Measurements from ENCODE around the gene L2HGDH.
"Not testable (repeated sequence)": the region's sequence is repeated elsewhere in the genome, so short reads cannot be mapped to it uniquely, and the experiment has no call there.

Gene L2HGDH

DNA sequence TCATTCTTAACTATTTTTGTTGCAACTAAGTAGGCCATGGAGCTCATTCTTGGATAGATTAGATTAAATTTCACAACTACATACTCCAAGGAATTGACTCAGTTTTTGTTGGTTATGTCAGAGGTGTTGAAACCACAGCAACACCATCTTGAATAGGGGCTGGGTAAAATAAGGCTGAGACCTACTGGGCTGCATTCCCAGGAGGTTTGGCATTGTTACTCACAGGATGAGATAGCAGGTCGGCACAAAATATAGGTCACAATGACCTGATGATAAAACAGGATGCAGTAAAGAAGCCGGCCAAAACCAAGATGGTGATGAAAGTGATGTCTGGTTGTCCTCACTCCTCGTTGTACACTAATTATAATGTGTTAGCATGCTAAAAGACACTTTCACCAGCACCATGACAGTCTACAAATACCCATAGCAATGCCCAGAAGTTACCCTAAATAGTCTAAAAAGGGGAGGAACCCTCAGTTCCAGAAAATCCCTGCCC lies 21.0 kb upstream of the L2HGDH start:
- Mint-ChIP-seq H3K27ac (no peak overlapping the region), H3K27me3 (no peaks in the 10 kb centered on the region)
- peak; percentile 17 for ATAC-seq (replicated peaks)

DNA sequence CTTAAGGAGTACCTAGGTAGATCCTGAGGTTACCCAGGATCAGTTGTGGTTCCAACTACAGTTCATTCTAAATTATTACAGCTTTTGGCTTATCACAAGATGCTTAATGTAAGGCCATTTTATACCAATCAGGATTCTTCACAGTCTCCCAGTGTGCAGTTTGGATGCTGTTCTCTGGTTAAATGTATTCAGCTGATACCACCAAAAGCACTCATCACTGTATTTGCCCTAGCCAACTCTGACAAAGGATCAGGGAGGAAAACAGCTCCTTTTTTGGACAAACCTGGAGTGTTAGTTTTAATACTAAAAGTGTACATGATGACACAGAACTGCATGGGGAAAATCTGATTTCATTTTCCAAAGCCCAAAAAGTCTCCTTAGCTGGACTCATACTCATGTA lies 19.6 kb upstream of the L2HGDH start:
- no peak for DNase-seq
- ATAC-seq (replicated peaks) = no peak
- peaks cover 18% of the 10 kb centered on the region for H3K36me3 Mint-ChIP-seq (ENCODE audit: insufficient read depth)
- no peak overlapping the region for H3K4me3 Mint-ChIP-seq
- H3K4me1 Mint-ChIP-seq (ENCODE audit: low read depth in 2 of 2) = peaks cover 7 to 9% of the 10 kb centered on the region in 2 donors
- H3K9me3 Mint-ChIP-seq = no peaks in the 10 kb centered on the region
- peak overlapping the region in 1 of 2 donors; percentile 45 for H3K27ac Mint-ChIP-seq
- no peaks in the 10 kb centered on the region for H3K27me3 Mint-ChIP-seq

More for the DNA sequence above, 21.0 kb upstream of the L2HGDH start:
- H3K36me3 Mint-ChIP-seq (ENCODE audit: insufficient read depth) = peaks cover 15% of the 10 kb centered on the region
- H3K9me3 Mint-ChIP-seq = no peaks in the 10 kb centered on the region
- no peak for DNase-seq
- no peak overlapping the region for H3K4me3 Mint-ChIP-seq
- peaks cover 7 to 9% of the 10 kb centered on the region in 2 donors for H3K4me1 Mint-ChIP-seq (ENCODE audit: low read depth in 2 of 2)

DNA sequence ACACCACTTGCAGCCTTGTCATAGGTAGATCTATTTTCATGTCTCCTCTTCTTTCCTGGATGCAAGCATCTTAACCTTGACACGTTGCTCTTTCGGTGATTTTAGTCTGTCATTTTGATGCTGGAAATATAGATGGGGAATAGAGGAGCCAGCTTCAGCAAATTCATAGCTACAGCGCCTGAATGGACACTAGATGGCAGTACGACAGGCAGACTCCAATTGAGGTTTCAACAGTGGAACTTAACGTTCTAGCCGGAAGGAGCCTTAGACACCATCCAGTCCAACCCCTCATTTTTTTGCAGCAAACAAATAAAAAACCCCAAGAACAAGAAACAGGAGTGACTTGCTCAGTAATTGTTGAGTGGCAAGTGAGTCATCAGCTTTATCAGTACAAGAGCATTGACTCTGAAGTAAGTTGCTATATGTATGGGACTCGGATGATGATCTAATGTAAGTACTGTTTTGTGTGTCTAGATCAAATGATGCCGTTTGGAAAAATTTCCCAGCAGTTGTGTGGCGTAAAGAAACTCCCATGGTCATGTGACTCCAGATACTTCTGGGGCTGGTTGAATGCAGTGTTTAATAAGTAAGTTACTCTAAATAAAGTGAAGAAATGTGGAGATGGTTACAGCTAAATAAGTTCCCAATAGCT lies 9.1 kb upstream of the L2HGDH start:
- peaks cover 24% of the 10 kb centered on the region for H3K36me3 Mint-ChIP-seq (ENCODE audit: insufficient read depth)
- DNase-seq (peak; percentile 63 to 69 (median 63)), ATAC-seq (replicated peaks) (peak; percentile 98)

DNA sequence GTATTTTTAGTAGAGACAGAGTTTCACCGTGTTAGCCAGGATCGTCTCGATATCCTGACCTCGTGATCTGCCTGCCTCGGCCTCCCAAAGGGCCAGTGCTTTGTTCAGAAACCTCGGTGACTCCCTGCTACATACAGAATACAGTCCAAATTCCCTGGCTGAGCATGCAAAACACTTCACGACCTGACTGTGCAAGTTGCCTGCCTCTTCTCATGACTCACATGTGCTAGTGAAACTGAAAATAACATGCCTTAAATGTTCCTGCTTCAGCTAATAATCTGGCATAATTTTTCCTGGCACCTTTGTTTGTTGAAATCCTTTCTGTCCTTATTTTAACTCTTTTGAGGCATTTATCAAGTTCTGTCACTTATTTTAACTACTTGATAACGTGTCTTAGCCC lies 8.3 kb upstream of the L2HGDH start:
- peaks cover 6 to 13% of the 10 kb centered on the region in 2 donors for H3K4me1 Mint-ChIP-seq (ENCODE audit: low read depth in 2 of 2)
- H3K4me3 Mint-ChIP-seq = no peak overlapping the region
- ATAC-seq (replicated peaks) (no peak), DNase-seq (no peak)
- no peak overlapping the region for H3K27ac Mint-ChIP-seq
- H3K9me3 Mint-ChIP-seq = no peaks in the 10 kb centered on the region
- peaks cover 17% of the 10 kb centered on the region for H3K36me3 Mint-ChIP-seq (ENCODE audit: insufficient read depth)
- no peaks in the 10 kb centered on the region for H3K27me3 Mint-ChIP-seq

More for the DNA sequence above, 9.1 kb upstream of the L2HGDH start:
- H3K9me3 Mint-ChIP-seq = no peaks in the 10 kb centered on the region
- no peak overlapping the region for H3K4me3 Mint-ChIP-seq
- no peak overlapping the region for H3K27ac Mint-ChIP-seq
- no peaks in the 10 kb centered on the region for H3K27me3 Mint-ChIP-seq
- H3K4me1 Mint-ChIP-seq (ENCODE audit: low read depth in 2 of 2) = peaks cover 5 to 12% of the 10 kb centered on the region in 2 donors

DNA sequence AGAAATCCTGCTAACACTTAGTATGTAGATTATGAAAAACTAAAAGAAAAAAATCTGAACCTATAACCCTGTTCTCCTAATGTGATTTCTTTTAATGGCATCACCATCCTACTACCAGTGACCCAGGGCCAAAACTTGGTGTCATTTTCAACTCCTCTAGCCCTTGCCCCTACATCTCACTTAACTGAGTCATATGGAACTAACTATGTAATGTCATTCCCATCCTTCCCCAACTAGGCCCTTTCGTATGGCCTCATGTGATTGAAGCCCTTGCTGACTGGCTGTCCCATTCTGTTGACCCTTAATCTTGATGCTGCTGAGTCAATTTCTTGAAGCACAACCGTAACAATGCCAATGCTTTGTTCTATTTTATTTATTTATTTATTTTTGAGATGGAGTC lies 7.7 kb upstream of the L2HGDH start:
- Mint-ChIP-seq H3K27ac (no peak overlapping the region), H3K36me3 (ENCODE audit: insufficient read depth) (peaks cover 14% of the 10 kb centered on the region), H3K4me3 (no peak overlapping the region), H3K27me3 (no peaks in the 10 kb centered on the region), H3K4me1 (ENCODE audit: low read depth in 2 of 2) (peaks cover 6 to 13% of the 10 kb centered on the region in 2 donors), H3K9me3 (no peaks in the 10 kb centered on the region)
- ATAC-seq (replicated peaks) (no peak), DNase-seq (no peak)

DNA sequence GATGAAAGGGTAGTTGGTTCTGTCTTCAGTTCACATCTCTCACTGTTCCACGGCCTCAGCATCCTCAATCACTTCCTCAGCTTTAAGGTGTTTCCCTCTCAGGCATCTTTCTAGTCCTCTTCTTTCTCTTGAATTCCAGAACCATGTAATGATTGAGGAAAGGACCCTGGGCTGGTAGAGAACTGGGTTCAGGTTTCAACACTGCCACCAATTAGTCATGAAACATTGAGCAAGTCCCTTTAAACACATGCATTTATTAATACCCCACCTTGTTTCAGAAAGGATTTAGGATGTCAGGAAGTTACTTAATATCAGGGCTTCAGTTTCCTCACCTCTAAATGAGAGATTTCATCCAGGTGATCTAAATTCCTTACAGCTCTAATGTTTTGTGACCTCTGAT lies 7.3 kb upstream of the L2HGDH start:
- Mint-ChIP-seq H3K4me1 (ENCODE audit: low read depth in 2 of 2) (peaks cover 7 to 15% of the 10 kb centered on the region in 2 donors), H3K36me3 (ENCODE audit: insufficient read depth) (peaks cover 16% of the 10 kb centered on the region), H3K9me3 (no peaks in the 10 kb centered on the region), H3K27me3 (no peaks in the 10 kb centered on the region), H3K27ac (no peak overlapping the region), H3K4me3 (no peak overlapping the region)
- no peak for DNase-seq
- no peak for ATAC-seq (replicated peaks)

DNA sequence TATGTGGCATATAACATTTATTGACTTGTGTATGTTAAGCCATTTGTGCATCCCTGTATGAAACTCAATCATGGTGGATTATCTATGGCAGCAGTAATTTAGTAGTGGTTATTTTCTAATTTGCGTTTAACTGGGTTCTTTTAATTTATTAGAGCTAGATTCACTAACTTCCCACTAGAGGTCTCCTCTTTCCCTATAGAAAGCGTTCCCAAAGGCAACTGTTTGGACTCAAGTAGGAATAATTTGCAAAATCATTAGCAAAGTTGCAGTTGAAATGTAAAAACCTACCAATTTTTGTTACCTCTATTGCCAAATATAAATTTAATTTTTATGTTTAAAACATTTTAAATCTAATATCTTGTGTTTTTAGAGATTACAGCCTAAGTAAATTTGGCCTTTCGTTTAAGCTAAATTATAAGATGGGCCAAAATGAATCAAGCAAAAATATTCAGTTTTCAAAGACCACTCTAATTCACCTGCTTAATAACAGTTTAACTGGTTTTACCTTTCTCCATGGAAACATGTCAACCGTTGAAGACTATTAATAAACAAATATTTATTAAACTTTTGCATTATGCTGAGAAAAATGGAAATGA lies 6.1 kb upstream of the L2HGDH start:
- no peaks in the 10 kb centered on the region for H3K9me3 Mint-ChIP-seq
- H3K4me1 Mint-ChIP-seq (ENCODE audit: low read depth in 2 of 2) = peaks cover 13 to 25% of the 10 kb centered on the region in 2 donors
- no peak overlapping the region for H3K27ac Mint-ChIP-seq
- ATAC-seq (replicated peaks) = no peak
- peaks cover 11% of the 10 kb centered on the region for H3K36me3 Mint-ChIP-seq (ENCODE audit: insufficient read depth)
- no peak overlapping the region for H3K4me3 Mint-ChIP-seq
- no peaks in the 10 kb centered on the region for H3K27me3 Mint-ChIP-seq
- DNase-seq = no peak

DNA sequence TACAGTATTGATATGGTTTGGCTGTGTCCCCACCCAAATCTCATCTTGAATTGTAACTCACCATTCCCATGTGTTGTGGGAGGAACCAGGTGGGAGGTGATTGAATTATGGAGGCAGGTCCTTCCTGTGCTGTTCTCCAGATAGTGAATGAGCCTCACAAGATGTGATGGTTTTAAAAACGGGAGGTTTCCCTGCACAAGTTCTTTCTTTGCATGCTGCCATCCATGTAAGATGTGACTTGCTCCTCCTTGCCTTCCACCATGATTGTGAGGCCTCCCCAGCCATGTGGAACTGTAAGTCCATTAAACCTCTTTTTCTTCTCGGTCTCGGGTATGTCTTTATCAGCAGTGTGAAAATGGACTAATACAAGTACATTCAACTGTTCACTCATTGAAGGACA lies 2.1 kb upstream of the L2HGDH start:
- H3K27ac Mint-ChIP-seq = not testable (repeated sequence)
- Mint-ChIP-seq H3K4me3 (peak overlapping the region in 1 of 2 donors; percentile 94), H3K4me1 (ENCODE audit: low read depth in 2 of 2) (peaks cover 23 to 42% of the 10 kb centered on the region in 2 donors)

DNA sequence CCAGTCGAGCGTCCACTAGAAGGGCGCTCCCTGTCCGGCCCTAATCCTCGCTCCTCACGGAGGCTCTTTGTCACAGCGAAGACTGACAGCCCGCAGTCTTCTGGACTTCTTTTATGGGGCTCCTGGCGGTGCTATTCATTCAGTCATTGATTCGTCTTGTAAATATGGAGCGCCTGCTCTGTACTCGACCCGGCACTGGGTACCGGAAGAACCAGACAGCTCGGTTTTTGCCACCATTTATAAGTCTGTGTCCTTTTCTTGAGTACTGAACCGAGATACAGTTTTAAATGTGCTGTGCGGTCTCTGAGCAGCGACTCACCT lies 665 bp upstream of the L2HGDH start:
- peaks cover 23 to 42% of the 10 kb centered on the region in 2 donors for H3K4me1 Mint-ChIP-seq (ENCODE audit: low read depth in 2 of 2)
- DNase-seq (peak in 1 of 3 experiments; percentile 44), ATAC-seq (replicated peaks) (peak; percentile 53)
- peak overlapping the region; percentile 95 to 98 for H3K27ac Mint-ChIP-seq
- peak overlapping the region; percentile 91 to 94 for H3K4me3 Mint-ChIP-seq
- no peaks in the 10 kb centered on the region for H3K9me3 Mint-ChIP-seq
- peaks cover 18% of the 10 kb centered on the region for H3K36me3 Mint-ChIP-seq (ENCODE audit: insufficient read depth)
- no peaks in the 10 kb centered on the region for H3K27me3 Mint-ChIP-seq

More for the DNA sequence above, 2.1 kb upstream of the L2HGDH start:
- DNase-seq; H3K27me3 Mint-ChIP-seq; ATAC-seq (replicated peaks); H3K9me3 Mint-ChIP-seq: not testable (repeated sequence)
- peaks cover 18% of the 10 kb centered on the region for H3K36me3 Mint-ChIP-seq (ENCODE audit: insufficient read depth)

DNA sequence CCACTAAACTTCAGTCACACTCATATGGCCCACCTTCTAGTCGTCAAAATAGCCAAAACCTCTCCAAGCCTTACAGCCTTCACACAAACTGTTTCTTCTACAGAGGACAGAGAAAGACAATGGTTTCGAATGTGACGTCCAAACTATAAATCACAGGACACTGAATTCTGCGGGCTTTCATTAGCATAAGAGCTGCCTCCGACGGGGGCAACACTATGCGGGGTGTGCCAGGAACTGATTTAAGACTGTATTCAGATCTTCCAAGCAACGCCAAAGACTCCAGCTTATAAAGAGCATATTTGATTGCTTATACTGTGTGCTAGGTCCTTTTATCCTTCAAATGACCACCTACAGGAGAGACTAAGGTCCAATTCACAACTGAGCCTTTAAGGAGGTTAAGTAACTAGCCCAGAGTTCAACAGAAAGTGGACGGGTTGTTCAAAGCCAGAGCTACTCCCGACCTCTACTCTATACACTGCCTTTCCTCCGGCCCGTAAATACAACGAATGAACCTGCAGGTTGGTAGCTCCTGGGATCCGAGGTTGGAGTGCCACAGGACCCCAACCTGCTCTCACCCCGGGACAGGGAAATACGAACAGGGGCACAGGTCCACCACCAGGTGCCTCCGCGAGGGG lies 575 bp downstream of the L2HGDH start:
- H3K9me3 Mint-ChIP-seq = no peaks in the 10 kb centered on the region
- ATAC-seq (replicated peaks) = no peak
- DNase-seq = no peak
- peaks cover 21 to 33% of the 10 kb centered on the region in 2 donors for H3K4me1 Mint-ChIP-seq (ENCODE audit: low read depth in 2 of 2)
- peak overlapping the region; percentile 91 to 94 for H3K4me3 Mint-ChIP-seq
- no peaks in the 10 kb centered on the region for H3K27me3 Mint-ChIP-seq
- H3K36me3 Mint-ChIP-seq (ENCODE audit: insufficient read depth) = peaks cover 18% of the 10 kb centered on the region
- peak overlapping the region; percentile 95 to 98 for H3K27ac Mint-ChIP-seq

DNA sequence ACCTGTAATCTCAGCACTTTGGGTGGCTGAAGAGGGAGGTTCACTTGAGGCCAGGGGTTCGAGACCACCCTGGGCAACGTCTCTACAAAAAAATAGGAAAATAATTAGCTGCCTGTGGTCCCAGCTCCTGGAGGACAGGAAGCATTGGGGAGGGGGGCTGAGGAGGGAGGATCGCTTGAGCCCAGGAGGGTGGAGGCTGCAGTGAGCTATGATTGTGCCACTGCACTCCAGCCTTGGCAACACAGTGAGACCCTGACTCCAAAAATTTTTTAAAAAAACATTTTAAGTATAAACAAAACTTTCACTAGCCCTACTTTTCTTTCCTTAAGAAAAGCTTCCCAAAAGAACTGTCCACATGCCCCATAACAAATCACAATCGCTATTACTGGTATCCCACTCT lies 1.6 kb downstream of the L2HGDH start:
- no peak for ATAC-seq (replicated peaks)
- H3K36me3 Mint-ChIP-seq (ENCODE audit: insufficient read depth) = peaks cover 18% of the 10 kb centered on the region
- no peaks in the 10 kb centered on the region for H3K27me3 Mint-ChIP-seq
- no peak for DNase-seq
- H3K4me1 Mint-ChIP-seq (ENCODE audit: low read depth in 2 of 2) = peaks cover 17 to 29% of the 10 kb centered on the region in 2 donors
- peak overlapping the region; percentile 7 to 91 for H3K4me3 Mint-ChIP-seq
- H3K27ac Mint-ChIP-seq = no peak overlapping the region
- H3K9me3 Mint-ChIP-seq = no peaks in the 10 kb centered on the region

DNA sequence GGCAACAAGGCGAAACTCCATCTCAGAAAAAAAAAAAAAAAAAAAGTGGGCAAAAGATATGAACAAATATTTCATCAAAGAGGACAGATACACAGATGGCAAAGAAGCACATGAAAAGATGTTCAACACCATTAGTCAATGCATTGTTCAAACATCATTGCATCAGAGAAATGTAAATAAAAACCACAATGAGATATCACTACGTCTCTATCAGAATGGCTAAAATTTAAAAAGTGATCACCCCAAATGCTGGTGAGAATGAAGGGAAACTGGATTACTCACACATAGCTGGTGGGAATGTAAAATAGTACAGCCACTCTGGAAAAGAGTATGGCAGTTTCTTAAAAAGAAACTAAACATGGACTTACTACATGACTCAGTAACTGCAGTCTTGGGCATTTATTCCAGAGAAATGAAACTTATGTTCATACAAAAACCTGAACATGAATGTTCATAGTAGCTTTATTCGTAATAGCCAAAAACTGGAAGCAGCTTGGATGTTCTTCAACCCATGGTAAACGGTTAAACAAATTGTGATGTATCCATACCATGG lies 3.6 kb downstream of the L2HGDH start:
- peaks cover 11% of the 10 kb centered on the region for H3K36me3 Mint-ChIP-seq (ENCODE audit: insufficient read depth)
- ATAC-seq (replicated peaks) (no peak), DNase-seq (no peak)
- H3K27me3 Mint-ChIP-seq = no peaks in the 10 kb centered on the region
- H3K4me1 Mint-ChIP-seq (ENCODE audit: low read depth in 2 of 2) = peaks cover 11 to 21% of the 10 kb centered on the region in 2 donors
- H3K4me3 Mint-ChIP-seq = no peak overlapping the region
- no peak overlapping the region for H3K27ac Mint-ChIP-seq
- no peaks in the 10 kb centered on the region for H3K9me3 Mint-ChIP-seq

DNA sequence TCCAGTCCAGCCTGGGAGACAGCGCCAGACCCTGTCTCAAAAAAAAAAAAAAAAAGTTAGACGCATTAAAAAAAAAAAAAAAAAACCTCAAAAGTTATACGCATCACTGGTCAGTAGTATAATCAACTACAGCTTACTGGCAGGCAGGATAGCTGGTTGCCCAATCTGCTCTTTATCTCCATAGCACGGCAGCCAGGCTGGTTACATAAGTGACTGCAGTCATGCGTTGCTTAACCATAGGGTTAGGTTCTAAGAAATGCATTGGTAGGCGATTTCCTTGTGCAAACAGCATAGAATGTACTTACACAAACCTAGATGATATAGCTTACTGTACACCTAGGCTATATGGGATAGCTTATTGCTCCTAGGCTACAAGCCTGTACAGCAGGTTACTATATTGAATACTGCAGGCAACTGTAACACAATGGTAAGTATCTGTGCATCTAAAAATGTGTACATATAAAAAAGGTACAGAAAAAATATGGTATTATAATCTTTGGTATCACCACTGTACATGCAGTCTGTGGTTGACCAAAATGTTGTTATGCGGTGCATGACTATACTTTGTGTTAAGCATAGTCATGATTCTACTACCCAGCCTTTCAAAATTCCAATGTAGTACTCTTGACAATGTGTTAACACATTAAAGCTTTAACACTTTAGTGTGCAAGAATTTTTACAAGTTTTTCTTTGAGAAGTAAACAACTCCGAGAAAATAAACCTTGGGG lies 8.1 kb downstream of the L2HGDH start:
- no peaks in the 10 kb centered on the region for H3K36me3 Mint-ChIP-seq (ENCODE audit: insufficient read depth)
- no peaks in the 10 kb centered on the region for H3K27me3 Mint-ChIP-seq
- H3K4me3 Mint-ChIP-seq = no peak overlapping the region
- H3K27ac Mint-ChIP-seq = no peak overlapping the region
- peaks cover 0 to 4% of the 10 kb centered on the region in 2 donors for H3K4me1 Mint-ChIP-seq (ENCODE audit: low read depth in 2 of 2)
- H3K9me3 Mint-ChIP-seq = no peaks in the 10 kb centered on the region
- ATAC-seq (replicated peaks) (no peak), DNase-seq (no peak)
